Keratinocyte (primary cell): ENCODE data around the gene HDGFL2. TPM values are rescaled to one million over a fixed set of nuclear protein-coding genes. Genes with fewer than 3 reads are reported as not detected.
"Not testable (repeated sequence)": the region's sequence is repeated elsewhere in the genome, so short reads cannot be mapped to it uniquely, and the experiment has no call there.

Experiments
- DNase-seq: peaks from one replicate; pipeline ENCODE4 v3.0.0-alpha.2; 2011; ENCODE audit warnings: low read depth, missing footprints, low spot score
- FAIRE-seq: peaks from 2 replicates; lab custom pipeline; 2011; peaks lifted over from hg19 to GRCh38; lab: Jason Lieb, UNC
- H2AFZ ChIP-seq: 2 replicates; pipeline ENCODE4 v1.6.0; 2012; ENCODE audit warnings: low read length, control low read depth, inconsistent platforms; ENCODE audit not compliant: control insufficient read depth
- H3K27ac ChIP-seq: 2 replicates; pipeline ENCODE4 v1.5.1; 2011; ENCODE audit warnings: low read length; ENCODE audit not compliant: control insufficient read depth, insufficient read depth
- H3K27me3 ChIP-seq: 3 replicates; pipeline ENCODE4 v1.6.0; 2011; ENCODE audit warnings: low read length; ENCODE audit not compliant: control insufficient read depth, insufficient read depth; ENCODE audit errors: extremely low read depth
- H3K36me3 ChIP-seq, 2 experiments: 2 replicates in 1 of 2; 3 replicates in 1 of 2; pipeline ENCODE4 v1.5.1; 2011; ENCODE audit warnings: low read length in 2 of 2, mild to moderate bottlenecking in 1 of 2; ENCODE audit not compliant: control insufficient read depth in 2 of 2, insufficient read depth in 2 of 2; ENCODE audit errors: extremely low read depth in 1 of 2
- H3K4me1 ChIP-seq: 3 replicates; pipeline ENCODE4 v1.5.1; 2011; ENCODE audit warnings: low read length; ENCODE audit not compliant: control insufficient read depth, insufficient read depth; ENCODE audit errors: extremely low read depth
- H3K4me2 ChIP-seq: 3 replicates; pipeline ENCODE4 v1.6.0; 2011; ENCODE audit warnings: low read depth, low read length; ENCODE audit not compliant: control insufficient read depth, insufficient read depth; ENCODE audit errors: extremely low read depth
- H3K4me3 ChIP-seq, 3 experiments: fragments of 200-600 bp in 1 of 3; sonication (generic) in 1 of 3; 2 replicates in 2 of 3; 3 replicates in 1 of 3; pipeline ENCODE4 v1.5.1; 2011 to 2016; ENCODE audit warnings: low read length in 3 of 3, mild to moderate bottlenecking in 3 of 3, control low read depth in 2 of 3, inconsistent platforms in 1 of 3, low read depth in 1 of 3, mixed read lengths in 1 of 3, mixed run types in 1 of 3, moderate library complexity in 1 of 3; ENCODE audit not compliant: control insufficient read depth in 2 of 3, insufficient read depth in 2 of 3; ENCODE audit errors: extremely low read depth in 1 of 3
- H3K79me2 ChIP-seq: 2 replicates; pipeline ENCODE4 v1.6.0; 2012; ENCODE audit warnings: low read length; ENCODE audit not compliant: control insufficient read depth, insufficient read depth
- H3K9ac ChIP-seq: 3 replicates; pipeline ENCODE4 v1.6.0; 2011; ENCODE audit warnings: low read length; ENCODE audit not compliant: control insufficient read depth, insufficient read depth; ENCODE audit errors: extremely low read depth
- H3K9me1 ChIP-seq: 3 replicates; pipeline ENCODE4 v1.6.0; 2011; ENCODE audit warnings: low read length; ENCODE audit not compliant: control insufficient read depth, insufficient read depth; ENCODE audit errors: extremely low read depth
- H3K9me3 ChIP-seq: 2 replicates; pipeline ENCODE4 v1.5.1; 2012; ENCODE audit warnings: low read depth, low read length; ENCODE audit not compliant: control insufficient read depth
- H4K20me1 ChIP-seq: 3 replicates; pipeline ENCODE4 v1.6.0; 2011; ENCODE audit warnings: low read length; ENCODE audit not compliant: control insufficient read depth, insufficient read depth; ENCODE audit errors: extremely low read depth
- EZH2 ChIP-seq: IDR thresholded peaks from one replicate; pipeline ENCODE4 v1.6.1; 2012; ENCODE audit warnings: inconsistent platforms, mild to moderate bottlenecking, low read length, moderate library complexity
- dilution Hi-C: fragments of 300-500 bp; cut with MboI; formaldehyde crosslinking; loops from one replicate; pipeline ENCODE4 v1.7.0; 2020; ENCODE audit warnings: low sequenced_read_pairs; ENCODE audit not compliant: extremely low pct_ligation_motif_present
- polyA plus RNA-seq, 5 experiments: library from polyadenylated mRNA; depleted of rRNA in 3 of 5; stranded (reverse) in 3 of 5; stranded (forward) in 1 of 5; unstranded in 1 of 5; fragments of >200 nt; gene quantifications; 1 replicate in 1 of 5; 2 replicates in 3 of 5; 3 replicates in 1 of 5; pipeline versions ENCODE4 v1.2.1 to v1.2.3, GENCODE V29; 2011 to 2012; ENCODE audit warnings: missing spikeins in 2 of 5, low read depth in 1 of 5, low replicate concordance in 1 of 5
- TF ChIP-seq, protein P1 (sequence below), 3 experiments: IDR thresholded peaks in 1 of 3; conservative IDR thresholded peaks in 1 of 3; optimal IDR thresholded peaks in 1 of 3; 2 replicates in 2 of 3; 3 replicates in 1 of 3; pipeline versions ENCODE3 to v1.5.1; 2011; ENCODE audit warnings: low read length in 3 of 3, mild to moderate bottlenecking in 3 of 3, moderate library complexity in 2 of 3, control low read depth in 1 of 3, inconsistent platforms in 1 of 3; ENCODE audit not compliant: insufficient read depth in 2 of 3; ENCODE audit errors: extremely low read depth in 1 of 3

The HDGFL2 gene
- polyA plus RNA-seq, 1 donor (not counting 4 experiments of a cell fraction or from before 2014, with no cell fraction given) = 19.5 TPM

DNA sequence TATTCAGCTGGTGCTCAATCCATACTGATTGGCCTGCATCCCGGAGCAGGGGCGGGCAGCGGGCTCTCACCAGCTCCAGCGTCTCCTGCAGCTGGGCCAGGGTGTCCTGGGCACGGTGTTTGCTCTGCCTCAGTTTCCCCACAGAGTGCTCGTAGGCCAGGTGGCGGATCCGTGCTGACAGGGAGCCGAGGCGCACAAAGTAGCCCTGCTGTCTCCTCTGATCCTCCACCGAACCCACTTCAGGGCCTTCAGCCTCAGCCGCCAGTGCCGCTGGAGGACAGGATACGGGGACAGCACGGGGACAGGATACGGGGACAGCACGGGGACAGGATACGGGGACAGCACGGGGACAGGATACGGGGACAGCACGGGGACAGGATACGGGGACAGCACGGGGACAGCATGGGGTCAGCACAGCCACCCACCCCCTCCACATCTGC is 53.5 kb downstream of the HDGFL2 start:
- FAIRE-seq (no peak), DNase-seq (no peak)
- Histone ChIP-seq H4K20me1 (no peaks in the 10 kb centered on the region), H3K4me2 (no peak overlapping the region), H3K9ac (no peak overlapping the region), H3K9me1 (no peaks in the 10 kb centered on the region), H3K4me1 (no peaks in the 10 kb centered on the region), H3K27me3 (peaks cover 13% of the 10 kb centered on the region), H3K9me3 (no peaks in the 10 kb centered on the region), H3K27ac (no peak overlapping the region), H3K79me2 (no peaks in the 10 kb centered on the region), H3K4me3 (no peak overlapping the region), H2AFZ (no peak overlapping the region), H3K36me3 (no peaks in the 10 kb centered on the region)
- TF ChIP-seq EZH2 = no peak
- TF ChIP-seq, protein P1, sequence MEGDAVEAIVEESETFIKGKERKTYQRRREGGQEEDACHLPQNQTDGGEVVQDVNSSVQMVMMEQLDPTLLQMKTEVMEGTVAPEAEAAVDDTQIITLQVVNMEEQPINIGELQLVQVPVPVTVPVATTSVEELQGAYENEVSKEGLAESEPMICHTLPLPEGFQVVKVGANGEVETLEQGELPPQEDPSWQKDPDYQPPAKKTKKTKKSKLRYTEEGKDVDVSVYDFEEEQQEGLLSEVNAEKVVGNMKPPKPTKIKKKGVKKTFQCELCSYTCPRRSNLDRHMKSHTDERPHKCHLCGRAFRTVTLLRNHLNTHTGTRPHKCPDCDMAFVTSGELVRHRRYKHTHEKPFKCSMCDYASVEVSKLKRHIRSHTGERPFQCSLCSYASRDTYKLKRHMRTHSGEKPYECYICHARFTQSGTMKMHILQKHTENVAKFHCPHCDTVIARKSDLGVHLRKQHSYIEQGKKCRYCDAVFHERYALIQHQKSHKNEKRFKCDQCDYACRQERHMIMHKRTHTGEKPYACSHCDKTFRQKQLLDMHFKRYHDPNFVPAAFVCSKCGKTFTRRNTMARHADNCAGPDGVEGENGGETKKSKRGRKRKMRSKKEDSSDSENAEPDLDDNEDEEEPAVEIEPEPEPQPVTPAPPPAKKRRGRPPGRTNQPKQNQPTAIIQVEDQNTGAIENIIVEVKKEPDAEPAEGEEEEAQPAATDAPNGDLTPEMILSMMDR (optimal IDR thresholded peaks at IDR 0.05 in 1 of 3, IDR thresholded peaks at IDR 0.05 in 1 of 3, conservative IDR thresholded peaks at IDR 0.05 in 1 of 3; ENCODE audit: extremely low read depth in 1 of 3, insufficient read depth in 2 of 3, low read length in 3 of 3) = no peak
- dilution Hi-C loops = no loop called here

DNA sequence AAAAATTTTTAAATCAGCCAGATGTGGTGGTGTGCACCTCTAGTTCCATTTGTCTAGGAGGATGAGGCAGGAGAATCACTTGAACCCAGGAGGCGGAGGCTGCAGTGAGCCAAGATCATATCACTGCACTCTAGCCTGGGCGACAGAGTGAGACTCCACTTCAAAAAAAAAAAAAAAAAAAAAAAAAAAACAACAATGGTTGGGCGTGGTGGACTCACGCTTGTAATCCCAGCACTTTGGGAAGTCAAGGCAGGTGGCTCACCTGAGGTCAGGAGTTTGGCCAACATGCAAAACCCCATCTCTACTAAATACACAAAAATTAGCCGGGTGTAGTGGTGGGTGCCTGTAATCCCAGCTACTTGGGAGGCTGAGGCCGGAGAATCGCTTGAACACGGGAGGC is 55.3 kb downstream of the HDGFL2 start:
- H3K4me3 ChIP-seq, FAIRE-seq, H3K27ac ChIP-seq, H3K4me1 ChIP-seq, dilution Hi-C loops, H3K27me3 ChIP-seq, H3K9me3 ChIP-seq, H3K9ac ChIP-seq, H3K36me3 ChIP-seq, H3K79me2 ChIP-seq, H3K9me1 ChIP-seq, H3K4me2 ChIP-seq, H4K20me1 ChIP-seq, H2AFZ ChIP-seq, DNase-seq: not testable (repeated sequence)

DNA sequence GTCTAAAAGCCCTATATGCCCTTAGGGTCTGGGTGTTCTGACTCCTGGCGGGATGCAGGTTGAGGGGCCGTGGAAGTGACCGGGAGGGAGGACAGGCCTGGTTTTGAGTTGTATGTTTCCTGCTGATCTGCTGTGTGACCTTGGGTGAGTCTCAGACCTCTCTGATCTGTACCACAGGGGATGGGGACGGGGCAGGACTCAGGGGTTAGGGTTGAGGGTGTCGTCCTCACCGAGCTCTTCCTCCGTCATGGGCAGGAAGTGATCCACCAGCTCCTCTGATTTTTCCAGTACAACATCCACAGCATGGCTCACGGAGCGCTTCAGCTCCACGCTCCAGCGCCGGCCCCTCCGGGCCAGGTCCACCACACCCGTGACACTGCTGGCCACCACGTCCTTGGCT is 56.7 kb downstream of the HDGFL2 start:
- Histone ChIP-seq H3K9ac (no peak overlapping the region), H4K20me1 (no peaks in the 10 kb centered on the region), H3K27ac (no peak overlapping the region), H3K9me1 (no peaks in the 10 kb centered on the region), H3K9me3 (no peaks in the 10 kb centered on the region), H3K79me2 (no peaks in the 10 kb centered on the region), H3K4me3 (no peak overlapping the region), H3K36me3 (no peaks in the 10 kb centered on the region), H3K4me2 (no peak overlapping the region), H3K27me3 (peaks cover 9% of the 10 kb centered on the region), H2AFZ (no peak overlapping the region), H3K4me1 (no peaks in the 10 kb centered on the region)
- dilution Hi-C loops = no loop called here
- TF ChIP-seq, protein P1 (optimal IDR thresholded peaks at IDR 0.05 in 1 of 3, IDR thresholded peaks at IDR 0.05 in 1 of 3, conservative IDR thresholded peaks at IDR 0.05 in 1 of 3; ENCODE audit: extremely low read depth in 1 of 3, insufficient read depth in 2 of 3, low read length in 3 of 3) = no peak
- no peak for TF ChIP-seq EZH2
- FAIRE-seq (no peak), DNase-seq (no peak)
